ENCODE data around the gene PRM1.

PRM1 gene

DNA sequence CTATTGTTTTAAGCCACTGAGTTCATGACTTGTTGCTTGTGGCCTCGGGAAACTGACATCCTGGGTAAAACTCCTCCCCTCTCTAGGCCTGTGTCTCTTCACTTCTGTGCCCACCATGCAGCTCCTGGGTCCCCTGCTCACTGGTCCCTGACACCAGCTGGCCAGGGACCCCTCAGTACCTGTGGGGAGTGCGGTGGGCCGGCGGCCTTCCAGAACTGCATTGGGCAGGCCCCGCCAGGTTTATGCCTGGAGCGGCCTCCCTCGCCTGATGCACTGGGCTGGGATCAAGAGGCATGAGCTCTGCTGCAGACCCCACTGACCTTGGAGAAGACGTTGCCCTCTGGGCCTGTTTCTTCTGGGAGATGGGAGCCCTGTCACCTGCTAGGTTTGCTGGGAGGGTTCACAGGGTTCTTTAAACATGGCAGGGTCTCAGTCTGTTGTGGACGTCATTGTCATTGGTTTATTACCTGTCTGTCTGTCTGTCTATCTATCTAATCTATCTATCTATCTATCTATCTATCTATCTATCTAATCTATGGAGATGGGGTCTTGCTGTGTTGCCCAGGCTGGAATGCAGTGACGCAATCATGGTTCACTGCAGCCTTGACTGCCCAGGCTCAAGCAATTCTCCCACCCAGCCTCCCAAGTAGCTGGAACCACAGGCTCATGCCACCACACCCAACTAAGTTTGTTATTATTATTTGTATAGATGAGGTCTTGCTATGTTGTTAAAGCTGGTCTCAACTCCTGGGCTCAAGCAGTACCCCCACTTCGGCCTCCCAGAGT, 42.6 kb upstream of the PRM1 start:
- Histone ChIP-seq H2AFZ (ENCODE audit: low read depth, low read length) (no peak overlapping the region), H4K20me1 (ENCODE audit: insufficient read depth, low read length) (peaks cover 3% of the 10 kb centered on the region; the same call in 1 of the 2 replicates), H3K4me1 (ENCODE audit: insufficient read depth, low read length) (peaks cover 11% of the 10 kb centered on the region), H3K27ac (ENCODE audit: low read length) (no peak overlapping the region), H3K4me3 (ENCODE audit: low read depth in 1 of 2, low read length in 2 of 2) (no peak overlapping the region), H3K9me3 (ENCODE audit: insufficient read depth, low read length, severe bottlenecking) (no peaks in the 10 kb centered on the region), H3K36me3 (ENCODE audit: insufficient read depth, low read length) (no peaks in the 10 kb centered on the region), H3K9ac (ENCODE audit: low read depth, low read length) (no peak overlapping the region), H3K79me2 (ENCODE audit: insufficient read depth, low read length) (no peaks in the 10 kb centered on the region), H3K4me2 (ENCODE audit: insufficient read depth, low read length) (no peak overlapping the region), H3K27me3 (ENCODE audit: insufficient read depth, low read length, poor library complexity) (no peaks in the 10 kb centered on the region)
- ATAC-seq (ENCODE audit: insufficient read depth, low read depth) (no peak), DNase-seq (no peak)
- TF ChIP-seq, protein P1, sequence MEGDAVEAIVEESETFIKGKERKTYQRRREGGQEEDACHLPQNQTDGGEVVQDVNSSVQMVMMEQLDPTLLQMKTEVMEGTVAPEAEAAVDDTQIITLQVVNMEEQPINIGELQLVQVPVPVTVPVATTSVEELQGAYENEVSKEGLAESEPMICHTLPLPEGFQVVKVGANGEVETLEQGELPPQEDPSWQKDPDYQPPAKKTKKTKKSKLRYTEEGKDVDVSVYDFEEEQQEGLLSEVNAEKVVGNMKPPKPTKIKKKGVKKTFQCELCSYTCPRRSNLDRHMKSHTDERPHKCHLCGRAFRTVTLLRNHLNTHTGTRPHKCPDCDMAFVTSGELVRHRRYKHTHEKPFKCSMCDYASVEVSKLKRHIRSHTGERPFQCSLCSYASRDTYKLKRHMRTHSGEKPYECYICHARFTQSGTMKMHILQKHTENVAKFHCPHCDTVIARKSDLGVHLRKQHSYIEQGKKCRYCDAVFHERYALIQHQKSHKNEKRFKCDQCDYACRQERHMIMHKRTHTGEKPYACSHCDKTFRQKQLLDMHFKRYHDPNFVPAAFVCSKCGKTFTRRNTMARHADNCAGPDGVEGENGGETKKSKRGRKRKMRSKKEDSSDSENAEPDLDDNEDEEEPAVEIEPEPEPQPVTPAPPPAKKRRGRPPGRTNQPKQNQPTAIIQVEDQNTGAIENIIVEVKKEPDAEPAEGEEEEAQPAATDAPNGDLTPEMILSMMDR (IDR thresholded peaks at IDR 0.05; ENCODE audit: borderline replicate concordance, extremely low read depth, low read length, poor library complexity, severe bottlenecking), result no peak
- no peak for TF ChIP-seq EZH2 (IDR thresholded peaks at IDR 0.05; ENCODE audit: borderline replicate concordance, low read depth, low read length, severe bottlenecking)

DNA sequence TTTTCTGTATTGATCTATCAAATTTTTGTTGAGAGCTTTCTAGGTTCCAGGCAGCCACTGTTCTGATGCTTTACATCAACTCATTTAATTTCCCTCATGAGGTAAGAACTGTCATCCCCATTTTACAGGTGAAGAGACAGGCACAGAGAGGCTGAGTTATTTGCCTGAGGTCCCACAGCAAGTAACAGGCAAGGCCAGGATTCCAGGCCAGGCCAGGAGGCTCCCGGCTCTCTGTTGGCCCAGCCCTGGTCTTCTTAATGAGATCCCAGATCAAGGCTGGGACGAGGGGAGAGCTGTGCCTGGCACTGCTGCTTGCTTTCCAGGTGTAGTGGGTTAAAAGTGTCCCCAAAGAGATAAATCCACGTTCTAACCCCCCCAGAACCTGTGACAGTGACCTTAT, 41.7 kb upstream of the PRM1 start:
- peaks cover 2% of the 10 kb centered on the region; the same call in 1 of the 2 replicates for H3K4me1 ChIP-seq (ENCODE audit: insufficient read depth, low read length)
- H3K9ac ChIP-seq (ENCODE audit: low read depth, low read length), result no peak overlapping the region
- H3K36me3 ChIP-seq (ENCODE audit: insufficient read depth, low read length), result no peaks in the 10 kb centered on the region
- TF ChIP-seq EZH2 (IDR thresholded peaks at IDR 0.05; ENCODE audit: borderline replicate concordance, low read depth, low read length, severe bottlenecking), result no peak
- TF ChIP-seq, protein P1 (IDR thresholded peaks at IDR 0.05; ENCODE audit: borderline replicate concordance, extremely low read depth, low read length, poor library complexity, severe bottlenecking), result no peak
- no peak overlapping the region for H2AFZ ChIP-seq (ENCODE audit: low read depth, low read length)
- H3K4me3 ChIP-seq (ENCODE audit: low read depth in 1 of 2, low read length in 2 of 2), result no peak overlapping the region
- H3K27me3 ChIP-seq (ENCODE audit: insufficient read depth, low read length, poor library complexity), result no peaks in the 10 kb centered on the region
- no peak overlapping the region for H3K4me2 ChIP-seq (ENCODE audit: insufficient read depth, low read length)
- no peaks in the 10 kb centered on the region for H3K9me3 ChIP-seq (ENCODE audit: insufficient read depth, low read length, severe bottlenecking)
- DNase-seq (no peak), ATAC-seq (ENCODE audit: insufficient read depth, low read depth) (no peak)
- no peaks in the 10 kb centered on the region for H4K20me1 ChIP-seq (ENCODE audit: insufficient read depth, low read length)
- H3K27ac ChIP-seq (ENCODE audit: low read length), result no peak overlapping the region
- H3K79me2 ChIP-seq (ENCODE audit: insufficient read depth, low read length), result no peaks in the 10 kb centered on the region

DNA sequence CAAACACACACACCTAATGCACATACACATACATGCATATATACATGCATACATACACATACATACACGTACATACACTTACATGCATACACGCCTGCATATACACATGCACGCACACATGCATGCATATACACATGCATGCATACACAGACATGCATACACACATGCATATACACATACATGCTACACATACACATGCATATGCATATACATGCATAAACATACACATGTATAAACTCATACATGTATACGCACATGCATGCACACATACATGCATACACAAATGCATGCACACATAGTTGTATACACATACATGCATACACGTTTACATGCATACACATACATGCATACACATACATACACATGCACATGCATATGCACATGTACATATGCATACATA, 40.5 kb upstream of the PRM1 start:
- Histone ChIP-seq H3K4me3 (ENCODE audit: low read depth in 1 of 2, low read length in 2 of 2) (no peak overlapping the region), H2AFZ (ENCODE audit: low read depth, low read length) (no peak overlapping the region), H3K4me2 (ENCODE audit: insufficient read depth, low read length) (no peak overlapping the region), H3K9me3 (ENCODE audit: insufficient read depth, low read length, severe bottlenecking) (no peaks in the 10 kb centered on the region), H3K4me1 (ENCODE audit: insufficient read depth, low read length) (no peaks in the 10 kb centered on the region), H3K9ac (ENCODE audit: low read depth, low read length) (no peak overlapping the region), H3K27me3 (ENCODE audit: insufficient read depth, low read length, poor library complexity) (no peaks in the 10 kb centered on the region), H3K27ac (ENCODE audit: low read length) (no peak overlapping the region), H3K36me3 (ENCODE audit: insufficient read depth, low read length) (no peaks in the 10 kb centered on the region), H3K79me2 (ENCODE audit: insufficient read depth, low read length) (no peaks in the 10 kb centered on the region), H4K20me1 (ENCODE audit: insufficient read depth, low read length) (no peaks in the 10 kb centered on the region)
- no peak for DNase-seq
- no peak for TF ChIP-seq EZH2 (IDR thresholded peaks at IDR 0.05; ENCODE audit: borderline replicate concordance, low read depth, low read length, severe bottlenecking)
- TF ChIP-seq, protein P1 (IDR thresholded peaks at IDR 0.05; ENCODE audit: borderline replicate concordance, extremely low read depth, low read length, poor library complexity, severe bottlenecking), result no peak
- ATAC-seq (ENCODE audit: insufficient read depth, low read depth), result no peak
